MCF 10A (cell line): ENCODE results near the gene ACSBG1. TPM values are rescaled to one million over a fixed set of nuclear protein-coding genes. Genes with fewer than 3 reads are reported as not detected.

ENCODE experiments used
- BruUV-seq: library from RNA; stranded (reverse); fragments of 400-500 nt; replicated peaks from 2 replicates; lab custom pipeline; 2021; lab: Mats Ljungman, UMichigan
- CTCF ChIA-PET: fragments of 300-600 bp; sonication (Branson Sonifier 250); formaldehyde crosslinking; extraction: SDS; loops from one replicate; lab custom pipeline; 2021; ENCODE audit warnings: antibody characterized with exemption, inconsistent platforms; lab: Yijun Ruan, JAX
- POLR2A ChIA-PET: fragments of 300-600, 350-650 bp; sonication (Branson Sonifier 250); formaldehyde crosslinking; extraction: SDS; loops from one replicate; lab custom pipeline; 2020; ENCODE audit warnings: antibody characterized with exemption, inconsistent platforms; lab: Yijun Ruan, JAX
- DNase-seq: peaks from one replicate; pipeline ENCODE4 v3.0.0-alpha.2; 2018; ENCODE audit not compliant: unreplicated experiment
- H3K27ac Mint-ChIP-seq: one replicate; pipeline ENCODE4 v1.8.0; 2022; ENCODE audit warnings: mild to moderate bottlenecking, low read depth, mixed read lengths; ENCODE audit not compliant: unreplicated experiment
- H3K27me3 Mint-ChIP-seq: one replicate; pipeline ENCODE4 v1.8.0; 2022; ENCODE audit warnings: mixed read lengths; ENCODE audit not compliant: insufficient read depth, unreplicated experiment
- H3K36me3 Mint-ChIP-seq: one replicate; pipeline ENCODE4 v1.8.0; 2022; ENCODE audit warnings: mild to moderate bottlenecking, moderate library complexity, mixed read lengths; ENCODE audit not compliant: insufficient read depth, unreplicated experiment
- H3K4me1 Mint-ChIP-seq: one replicate; pipeline ENCODE4 v1.8.0; 2022; ENCODE audit warnings: mixed read lengths; ENCODE audit not compliant: insufficient read depth, unreplicated experiment
- H3K4me3 Mint-ChIP-seq: one replicate; pipeline ENCODE4 v1.8.0; 2022; ENCODE audit warnings: mild to moderate bottlenecking, moderate library complexity, mixed read lengths; ENCODE audit not compliant: unreplicated experiment
- H3K9me3 Mint-ChIP-seq: one replicate; pipeline ENCODE4 v1.8.0; 2022; ENCODE audit warnings: mixed read lengths; ENCODE audit not compliant: unreplicated experiment
- intact Hi-C: fragments of 100-400 bp; cut with micrococcal nuclease; formaldehyde crosslinking; loops from 2 replicates; pipeline ENCODE4 v1.14.1; 2022
- total RNA-seq: library from RNA; stranded (reverse); gene quantifications from 2 replicates; pipeline ENCODE4 v1.2.3, GENCODE V29; 2022
- TF ChIP-seq, protein P1 (sequence below): fragments of 200-600 bp; IDR thresholded peaks from one replicate; pipeline ENCODE4 v1.8.0; 2022; ENCODE audit warnings: antibody characterized with exemption, mild to moderate bottlenecking; ENCODE audit not compliant: unreplicated experiment

Gene ACSBG1
- total RNA-seq, 1 experiment from 2014 or later = not detected

GRCh38 chr15:78195735-78196201 lies 38.6 kb downstream of the ACSBG1 start:
- Mint-ChIP-seq H3K36me3 (no peaks in the 10 kb centered on the region), H3K27me3 (peaks cover 16% of the 10 kb centered on the region), H3K4me1 (no peaks in the 10 kb centered on the region), H3K4me3 (no peak overlapping the region), H3K9me3 (peaks cover 4% of the 10 kb centered on the region), H3K27ac (no peak overlapping the region)
- DNase-seq = peak; percentile 50
- no TSS peak for BruUV-seq
- intact Hi-C loops = loop anchor here (1.0 kb wide), 4 partner anchors 46 to 236 kb away; partner anchors contain the start of gene CIB2
- POLR2A ChIA-PET = interaction anchor here (0.6 kb wide), 1 partner anchor 77 kb away, joined by 3 read pairs; no protein-coding TSS in a partner anchor
- CTCF ChIA-PET = interaction anchor here (0.6 to 4.1 kb wide), 31 partner anchors 9 to 612 kb away, joined by 3 to 41 read pairs (median 6); partner anchors contain the start of gene CIB2
- TF ChIP-seq, protein P1, sequence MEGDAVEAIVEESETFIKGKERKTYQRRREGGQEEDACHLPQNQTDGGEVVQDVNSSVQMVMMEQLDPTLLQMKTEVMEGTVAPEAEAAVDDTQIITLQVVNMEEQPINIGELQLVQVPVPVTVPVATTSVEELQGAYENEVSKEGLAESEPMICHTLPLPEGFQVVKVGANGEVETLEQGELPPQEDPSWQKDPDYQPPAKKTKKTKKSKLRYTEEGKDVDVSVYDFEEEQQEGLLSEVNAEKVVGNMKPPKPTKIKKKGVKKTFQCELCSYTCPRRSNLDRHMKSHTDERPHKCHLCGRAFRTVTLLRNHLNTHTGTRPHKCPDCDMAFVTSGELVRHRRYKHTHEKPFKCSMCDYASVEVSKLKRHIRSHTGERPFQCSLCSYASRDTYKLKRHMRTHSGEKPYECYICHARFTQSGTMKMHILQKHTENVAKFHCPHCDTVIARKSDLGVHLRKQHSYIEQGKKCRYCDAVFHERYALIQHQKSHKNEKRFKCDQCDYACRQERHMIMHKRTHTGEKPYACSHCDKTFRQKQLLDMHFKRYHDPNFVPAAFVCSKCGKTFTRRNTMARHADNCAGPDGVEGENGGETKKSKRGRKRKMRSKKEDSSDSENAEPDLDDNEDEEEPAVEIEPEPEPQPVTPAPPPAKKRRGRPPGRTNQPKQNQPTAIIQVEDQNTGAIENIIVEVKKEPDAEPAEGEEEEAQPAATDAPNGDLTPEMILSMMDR = peak; percentile 66

- ChIA-PET POLR2A (no interaction called here), CTCF (interaction anchor here (0.6 to 4.1 kb wide), 23 partner anchors 10 to 494 kb away, joined by 3 to 41 read pairs (median 6); no protein-coding TSS in a partner anchor)
- intact Hi-C loops = no loop called here
- no peak overlapping the region for H3K27ac Mint-ChIP-seq
- peaks cover 9% of the 10 kb centered on the region for H3K9me3 Mint-ChIP-seq
- TF ChIP-seq, protein P1 = no peak
- no peak for DNase-seq
- H3K36me3 Mint-ChIP-seq = no peaks in the 10 kb centered on the region
- no TSS peak for BruUV-seq
- H3K27me3 Mint-ChIP-seq = peaks cover 16% of the 10 kb centered on the region
- H3K4me3 Mint-ChIP-seq = no peak overlapping the region
- no peaks in the 10 kb centered on the region for H3K4me1 Mint-ChIP-seq
Observed at GRCh38 chr15:78194568-78194925, 39.8 kb downstream of the ACSBG1 start.

- POLR2A ChIA-PET = no interaction called here
- peaks cover 16% of the 10 kb centered on the region for H3K27me3 Mint-ChIP-seq
Observed at GRCh38 chr15:78193731-78194567, 40.4 kb downstream of the ACSBG1 start.

More at GRCh38 chr15:78193731-78194567, 40.4 kb downstream of the ACSBG1 start:
- CTCF ChIA-PET = interaction anchor here (0.6 to 4.1 kb wide), 7 partner anchors 11 to 234 kb away, joined by 3 to 36 read pairs (median 7); no protein-coding TSS in a partner anchor
- Mint-ChIP-seq H3K27ac (no peak overlapping the region), H3K36me3 (no peaks in the 10 kb centered on the region), H3K4me1 (no peaks in the 10 kb centered on the region), H3K4me3 (no peak overlapping the region), H3K9me3 (peaks cover 9% of the 10 kb centered on the region)
- no peak for DNase-seq
- no TSS peak for BruUV-seq
- TF ChIP-seq, protein P1 = no peak
- intact Hi-C loops = no loop called here
